Measurements from ENCODE around the gene CACNA2D1. TPM values are rescaled to one million over a fixed set of nuclear protein-coding genes. Genes with fewer than 3 reads are reported as not detected.

CACNA2D1 gene
- polyA plus RNA-seq, 6 donors from 2014 or later: not detected

GRCh38 chr7:82428186-82428961, 15.2 kb downstream of the CACNA2D1 start:
- no peak for DNase-seq
- peaks cover 0 to 4% (median 0%) of the 10 kb centered on the region in 3 donors for H3K27me3 Mint-ChIP-seq
- ATAC-seq (ENCODE audit: low read depth in 2 of 2): no peak
- no peaks in the 10 kb centered on the region for H3K4me1 Mint-ChIP-seq
- H3K4me3 Mint-ChIP-seq: no peak overlapping the region
- no peaks in the 10 kb centered on the region for H3K36me3 Mint-ChIP-seq
- peaks cover 0 to 4% (median 0%) of the 10 kb centered on the region in 7 donors for H3K9me3 Mint-ChIP-seq
- H3K27ac Mint-ChIP-seq: no peak overlapping the region

- Mint-ChIP-seq H3K27me3 (no peaks in the 10 kb centered on the region), H3K9me3 (peaks cover 0 to 5% (median 0%) of the 10 kb centered on the region in 7 donors), H3K4me3 (no peak overlapping the region), H3K36me3 (no peaks in the 10 kb centered on the region), H3K4me1 (no peaks in the 10 kb centered on the region), H3K27ac (no peak overlapping the region)
- no peak for ATAC-seq (ENCODE audit: low read depth in 2 of 2)
- DNase-seq: no peak
These were observed 20.1 kb downstream of the CACNA2D1 start for GRCh38 chr7:82423446-82423845.

GRCh38 chr7:82419200-82419599, 24.4 kb downstream of the CACNA2D1 start:
- DNase-seq: no peak
- ATAC-seq (ENCODE audit: low read depth in 2 of 2): no peak
- no peaks in the 10 kb centered on the region for H3K36me3 Mint-ChIP-seq
- no peaks in the 10 kb centered on the region for H3K4me1 Mint-ChIP-seq
- H3K9me3 Mint-ChIP-seq: peaks cover 0 to 5% (median 4%) of the 10 kb centered on the region in 7 donors
- H3K4me3 Mint-ChIP-seq: no peak overlapping the region
- no peak overlapping the region for H3K27ac Mint-ChIP-seq
- no peaks in the 10 kb centered on the region for H3K27me3 Mint-ChIP-seq

GRCh38 chr7:82417898-82418297, 25.7 kb downstream of the CACNA2D1 start:
- DNase-seq (no peak), ATAC-seq (ENCODE audit: low read depth in 2 of 2) (no peak)
- Mint-ChIP-seq H3K4me1 (no peaks in the 10 kb centered on the region), H3K27ac (no peak overlapping the region), H3K9me3 (peaks cover 0 to 5% (median 4%) of the 10 kb centered on the region in 7 donors), H3K4me3 (no peak overlapping the region), H3K36me3 (no peaks in the 10 kb centered on the region), H3K27me3 (no peaks in the 10 kb centered on the region)

GRCh38 chr7:82416402-82416801, 27.2 kb downstream of the CACNA2D1 start:
- no peak for DNase-seq
- ATAC-seq (ENCODE audit: low read depth in 2 of 2): no peak
- Mint-ChIP-seq H3K4me3 (no peak overlapping the region), H3K27ac (no peak overlapping the region), H3K9me3 (peaks cover 0 to 6% (median 5%) of the 10 kb centered on the region in 7 donors), H3K27me3 (no peaks in the 10 kb centered on the region), H3K4me1 (no peaks in the 10 kb centered on the region), H3K36me3 (no peaks in the 10 kb centered on the region)

- no peak for ATAC-seq (ENCODE audit: low read depth in 2 of 2)
- Mint-ChIP-seq H3K4me3 (no peak overlapping the region), H3K4me1 (no peaks in the 10 kb centered on the region), H3K27me3 (no peaks in the 10 kb centered on the region), H3K9me3 (peaks cover 0 to 6% (median 4%) of the 10 kb centered on the region in 7 donors), H3K36me3 (no peaks in the 10 kb centered on the region), H3K27ac (no peak overlapping the region)
- DNase-seq: no peak
These were observed 29.2 kb downstream of the CACNA2D1 start for GRCh38 chr7:82414389-82414788.

GRCh38 chr7:82413237-82413636, 30.3 kb downstream of the CACNA2D1 start:
- ATAC-seq (ENCODE audit: low read depth in 2 of 2): no peak
- H3K4me3 Mint-ChIP-seq: no peak overlapping the region
- peaks cover 0 to 10% (median 4%) of the 10 kb centered on the region in 7 donors for H3K9me3 Mint-ChIP-seq
- H3K4me1 Mint-ChIP-seq: no peaks in the 10 kb centered on the region
- no peak overlapping the region for H3K27ac Mint-ChIP-seq
- H3K27me3 Mint-ChIP-seq: no peaks in the 10 kb centered on the region
- no peaks in the 10 kb centered on the region for H3K36me3 Mint-ChIP-seq
- no peak for DNase-seq

- no peak for DNase-seq
- H3K9me3 Mint-ChIP-seq: peaks cover 0 to 7% (median 3%) of the 10 kb centered on the region in 7 donors
- no peak overlapping the region for H3K27ac Mint-ChIP-seq
- H3K36me3 Mint-ChIP-seq: no peaks in the 10 kb centered on the region
- no peak overlapping the region for H3K4me3 Mint-ChIP-seq
- no peaks in the 10 kb centered on the region for H3K27me3 Mint-ChIP-seq
- no peak for ATAC-seq (ENCODE audit: low read depth in 2 of 2)
- no peaks in the 10 kb centered on the region for H3K4me1 Mint-ChIP-seq
These were observed 31.8 kb downstream of the CACNA2D1 start for GRCh38 chr7:82411732-82412131.

GRCh38 chr7:82410461-82410860, 33.1 kb downstream of the CACNA2D1 start:
- no peak overlapping the region for H3K4me3 Mint-ChIP-seq
- no peak overlapping the region for H3K27ac Mint-ChIP-seq

GRCh38 chr7:82406937-82407336, 36.6 kb downstream of the CACNA2D1 start:
- DNase-seq (no peak), ATAC-seq (ENCODE audit: low read depth in 2 of 2) (no peak)
- Mint-ChIP-seq H3K36me3 (no peaks in the 10 kb centered on the region), H3K9me3 (peaks cover 0 to 10% (median 8%) of the 10 kb centered on the region in 7 donors), H3K4me3 (no peak overlapping the region), H3K27me3 (no peaks in the 10 kb centered on the region), H3K4me1 (no peaks in the 10 kb centered on the region), H3K27ac (no peak overlapping the region)

More at GRCh38 chr7:82410461-82410860, 33.1 kb downstream of the CACNA2D1 start:
- DNase-seq (no peak), ATAC-seq (ENCODE audit: low read depth in 2 of 2) (no peak)
- Mint-ChIP-seq H3K4me1 (no peaks in the 10 kb centered on the region), H3K9me3 (peaks cover 0 to 10% (median 4%) of the 10 kb centered on the region in 7 donors), H3K27me3 (no peaks in the 10 kb centered on the region), H3K36me3 (no peaks in the 10 kb centered on the region)

- ATAC-seq (ENCODE audit: low read depth in 2 of 2) (no peak), DNase-seq (no peak)
- Mint-ChIP-seq H3K4me1 (no peaks in the 10 kb centered on the region), H3K36me3 (no peaks in the 10 kb centered on the region), H3K4me3 (no peak overlapping the region), H3K27ac (no peak overlapping the region), H3K27me3 (no peaks in the 10 kb centered on the region), H3K9me3 (peaks cover 0 to 10% (median 7%) of the 10 kb centered on the region in 7 donors)
These were observed 38.3 kb downstream of the CACNA2D1 start for GRCh38 chr7:82405301-82405700.

GRCh38 chr7:82404652-82405051, 38.9 kb downstream of the CACNA2D1 start:
- Mint-ChIP-seq H3K27ac (no peak overlapping the region), H3K9me3 (peaks cover 0 to 10% (median 7%) of the 10 kb centered on the region in 7 donors), H3K4me3 (no peak overlapping the region), H3K36me3 (no peaks in the 10 kb centered on the region), H3K4me1 (no peaks in the 10 kb centered on the region), H3K27me3 (no peaks in the 10 kb centered on the region)
- ATAC-seq (ENCODE audit: low read depth in 2 of 2) (no peak), DNase-seq (no peak)

GRCh38 chr7:82404094-82404493, 39.5 kb downstream of the CACNA2D1 start:
- Mint-ChIP-seq H3K27me3 (no peaks in the 10 kb centered on the region), H3K27ac (no peak overlapping the region), H3K4me3 (no peak overlapping the region), H3K36me3 (no peaks in the 10 kb centered on the region), H3K4me1 (no peaks in the 10 kb centered on the region), H3K9me3 (peaks cover 0 to 10% (median 7%) of the 10 kb centered on the region in 7 donors)
- DNase-seq: no peak
- ATAC-seq (ENCODE audit: low read depth in 2 of 2): no peak

- H3K4me3 Mint-ChIP-seq: no peak overlapping the region
These were observed 45.6 kb downstream of the CACNA2D1 start for GRCh38 chr7:82397879-82398524.

More at GRCh38 chr7:82397879-82398524, 45.6 kb downstream of the CACNA2D1 start:
- Mint-ChIP-seq H3K4me1 (no peaks in the 10 kb centered on the region), H3K27me3 (no peaks in the 10 kb centered on the region), H3K9me3 (peaks cover 0 to 6% (median 0%) of the 10 kb centered on the region in 7 donors), H3K36me3 (no peaks in the 10 kb centered on the region), H3K27ac (no peak overlapping the region)
- no peak for ATAC-seq (ENCODE audit: low read depth in 2 of 2)
- DNase-seq: no peak
